Esophagus (tissue), 2 donors: ENCODE data around the gene NSUN4. TPM values are rescaled to one million over a fixed set of nuclear protein-coding genes. Genes with fewer than 3 reads are reported as not detected.
"Not testable (repeated sequence)": the region's sequence is repeated elsewhere in the genome, so short reads cannot be mapped to it uniquely, and the experiment has no call there.

Experiments used
- H3K27ac ChIP-seq, 2 donors: one replicate each; pipeline ENCODE4 v1.5.1; 2013; ENCODE audit warnings: low read depth in 2 of 2, mild to moderate bottlenecking in 2 of 2, inconsistent platforms in 1 of 2, low read length in 1 of 2, moderate library complexity in 1 of 2
- H3K27me3 ChIP-seq, 2 donors: one replicate each; pipeline ENCODE4 v1.6.1; 2013; ENCODE audit warnings: low read length in 2 of 2, control low read depth in 1 of 2, mild to moderate bottlenecking in 1 of 2; ENCODE audit not compliant: insufficient read depth in 2 of 2, control insufficient read depth in 1 of 2
- H3K36me3 ChIP-seq, 2 donors: one replicate each; pipeline ENCODE4 v1.6.1; 2013; ENCODE audit warnings: low read length in 1 of 2; ENCODE audit not compliant: control insufficient read depth in 2 of 2, insufficient read depth in 2 of 2
- H3K4me1 ChIP-seq, 2 donors: one replicate each; pipeline ENCODE4 v1.6.1; 2013; ENCODE audit warnings: low read length in 1 of 2; ENCODE audit not compliant: control insufficient read depth in 2 of 2, insufficient read depth in 2 of 2
- H3K4me3 ChIP-seq, 2 donors: one replicate each; pipeline ENCODE4 v1.5.1; 2013; ENCODE audit warnings: low read length in 2 of 2, mild to moderate bottlenecking in 2 of 2, low read depth in 1 of 2, moderate library complexity in 1 of 2
- H3K9me3 ChIP-seq, 2 donors: one replicate each; pipeline ENCODE4 v1.6.1; 2013; ENCODE audit warnings: mild to moderate bottlenecking in 2 of 2, low read depth in 1 of 2, low read length in 1 of 2, moderate library complexity in 1 of 2; ENCODE audit not compliant: control insufficient read depth in 2 of 2, insufficient read depth in 1 of 2
- whole genome bisulfite sequencing, 2 donors: extraction: QIAGEN DNeasy Blood & Tissue Kit; methylation state at CpG; one replicate each; pipeline ENCODE4 v1.1.7; 2013; 5-methylcytosine and 5-hydroxymethylcytosine counted together
- polyA plus RNA-seq, 2 donors: library from polyadenylated mRNA; stranded (reverse); fragments of 200-250 nt; gene quantifications; one replicate each; pipeline ENCODE4 v1.2.3, GENCODE V29; 2013
- donor health status: healthy with polysubstance abuse.
- donor health status: Bipolar disorder and iron deficiency.

NSUN4 gene
- polyA plus RNA-seq, 2 donors, result 6.6 to 12.5 TPM

DNA sequence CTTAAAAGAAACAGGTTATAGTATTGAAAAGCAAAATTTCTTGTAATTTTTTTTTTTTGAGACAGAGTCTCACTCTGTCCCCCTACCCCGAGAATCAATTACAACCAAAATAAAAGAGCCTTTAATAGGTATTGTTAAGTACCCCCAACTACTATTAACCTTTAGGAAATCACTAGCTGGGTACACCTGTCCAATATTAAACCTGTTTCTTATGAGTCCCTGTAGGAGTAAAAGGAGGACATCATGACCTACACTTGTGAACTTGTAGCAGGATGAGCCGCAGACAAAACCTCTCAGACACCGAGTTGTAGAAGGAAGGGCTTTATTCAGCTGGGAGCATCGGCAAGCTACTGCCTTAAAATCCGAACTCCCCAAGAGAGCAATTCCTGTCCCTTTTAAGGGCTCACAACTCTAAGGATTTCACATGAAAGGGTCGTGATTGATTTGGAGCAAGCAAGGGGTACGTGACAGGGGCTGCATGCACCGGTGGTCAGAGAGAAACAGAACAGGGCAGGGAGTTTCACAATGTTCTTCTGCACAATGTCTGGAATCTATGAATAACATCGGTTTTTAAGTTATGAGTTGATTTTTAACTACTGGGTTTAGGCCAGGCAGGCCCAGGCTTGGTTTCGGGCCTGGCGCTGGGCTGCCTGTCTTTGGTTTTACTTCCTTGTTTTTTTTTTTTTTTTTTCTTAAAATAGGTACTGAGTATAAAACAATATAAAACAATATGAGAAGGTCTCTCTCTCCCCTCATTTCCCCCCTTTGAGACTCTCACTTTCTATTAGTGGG lies 15.1 kb upstream of the NSUN4 start:
- H3K4me3 ChIP-seq, H3K9me3 ChIP-seq, H3K27me3 ChIP-seq, H3K36me3 ChIP-seq, H3K4me1 ChIP-seq: not testable (repeated sequence)
- 74 to 78% methylated on average over 11 of the region's 11 CpGs for WGBS, 2 donors
- H3K27ac ChIP-seq, result peak overlapping the region in 1 of 2 donors; percentile 13

DNA sequence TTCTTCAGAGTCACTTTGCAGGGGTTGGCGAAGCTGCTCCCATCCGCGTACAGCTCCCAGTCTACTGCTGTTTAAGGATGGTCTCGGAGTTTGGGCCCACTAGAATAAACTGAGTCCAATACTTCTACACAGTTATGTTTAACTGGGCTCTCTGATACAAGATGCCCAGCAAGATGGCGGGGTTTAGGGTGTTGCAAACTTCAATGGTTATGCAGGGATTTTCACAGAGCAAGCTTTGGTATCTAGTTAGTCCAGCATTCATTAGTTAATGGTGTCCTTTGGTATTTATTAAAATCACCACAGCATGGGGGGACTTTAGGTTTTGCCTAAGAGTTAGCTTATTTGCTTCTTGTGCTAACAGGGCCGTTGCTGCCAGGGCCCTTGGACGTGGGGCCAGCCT lies 12.4 kb upstream of the NSUN4 start:
- not testable (repeated sequence) for H3K4me1 ChIP-seq, H3K27me3 ChIP-seq, H3K4me3 ChIP-seq, H3K36me3 ChIP-seq, H3K27ac ChIP-seq, H3K9me3 ChIP-seq
- 93 to 95% methylated on average over 7 of the region's 7 CpGs for WGBS, 2 donors

DNA sequence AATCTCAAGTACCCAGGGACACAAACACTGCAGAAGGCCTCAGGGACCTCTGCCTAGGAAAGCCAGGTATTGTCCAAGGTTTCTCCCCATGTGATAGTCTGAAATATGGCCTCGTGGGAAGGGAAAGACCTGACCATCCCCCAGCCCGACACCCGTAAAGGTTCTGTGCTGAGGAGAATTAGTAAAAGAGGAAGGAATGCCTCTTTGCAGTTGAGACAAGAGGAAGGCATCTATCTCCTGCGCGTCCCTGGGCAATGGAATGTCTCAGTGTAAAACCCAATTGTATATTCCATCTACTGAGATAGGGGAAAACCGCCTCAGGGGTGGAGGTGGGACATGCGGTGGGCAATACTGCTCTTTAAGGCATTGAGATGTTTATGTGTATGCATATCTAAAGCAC lies 10.8 kb upstream of the NSUN4 start:
- H3K9me3 ChIP-seq, H3K4me3 ChIP-seq, H3K36me3 ChIP-seq, H3K27me3 ChIP-seq, H3K27ac ChIP-seq, H3K4me1 ChIP-seq: not testable (repeated sequence)
- 73 to 74% methylated on average over 5 to 6 of the region's 7 CpGs for WGBS, 2 donors

DNA sequence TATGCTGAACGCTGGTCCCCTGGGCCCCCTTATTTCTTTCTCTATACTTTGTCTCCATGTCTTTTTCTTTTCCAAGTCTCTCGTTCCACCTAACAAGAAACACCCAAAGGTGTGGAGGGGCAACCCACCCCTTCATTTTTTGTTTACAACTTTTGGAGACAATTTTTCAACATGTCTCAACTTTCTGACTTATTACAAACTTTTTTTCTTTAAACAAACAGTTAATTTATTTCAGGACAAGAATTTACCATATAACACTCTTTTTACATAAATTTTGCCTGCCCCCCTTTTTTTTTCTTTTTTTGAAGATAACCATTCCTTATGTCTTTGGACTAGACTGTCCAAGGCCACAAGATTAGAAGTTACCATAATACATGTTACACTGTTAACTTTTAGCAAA lies 10.2 kb upstream of the NSUN4 start:
- not testable (repeated sequence) for H3K27me3 ChIP-seq, H3K4me3 ChIP-seq
- WGBS, 2 donors, result 83 to 86% methylated on average over 2 of the region's 2 CpGs

DNA sequence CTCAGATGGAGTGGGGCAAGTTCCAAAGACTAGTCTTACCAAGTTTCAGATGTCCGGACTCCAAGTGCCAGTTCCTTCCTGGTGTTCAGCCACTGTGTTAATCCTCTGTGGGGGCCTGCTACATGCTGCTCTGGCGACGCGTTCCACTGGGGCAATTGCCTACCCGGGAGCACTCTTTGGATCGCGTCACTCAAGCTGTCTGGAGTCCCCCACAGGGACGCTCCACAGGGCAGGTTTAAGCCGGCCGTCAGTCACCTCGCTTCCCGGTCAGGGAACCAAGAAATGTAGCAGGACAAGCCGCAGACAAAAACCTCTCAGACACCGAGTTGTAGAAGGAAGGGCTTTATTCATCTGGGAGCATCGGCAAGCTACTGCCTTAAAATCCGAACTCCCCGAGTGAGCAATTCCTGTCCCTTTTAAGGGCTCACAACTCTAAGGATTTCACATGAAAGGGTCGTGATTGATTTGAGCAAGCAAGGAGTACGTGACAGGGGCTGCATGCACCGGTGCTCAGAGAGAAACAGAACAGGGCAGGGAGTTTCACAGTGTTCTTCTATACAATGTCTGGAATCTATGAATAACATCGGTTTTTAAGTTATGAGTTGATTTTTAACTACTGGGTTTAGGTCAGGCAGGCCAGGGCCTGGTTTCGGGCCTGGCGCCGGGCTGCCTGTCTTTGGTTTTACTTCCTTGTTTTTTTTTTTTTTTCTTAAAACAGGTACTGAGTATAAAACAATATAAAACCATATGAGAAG lies 8.6 kb upstream of the NSUN4 start:
- not testable (repeated sequence) for H3K36me3 ChIP-seq, H3K27me3 ChIP-seq, H3K9me3 ChIP-seq, H3K4me3 ChIP-seq, H3K27ac ChIP-seq, H3K4me1 ChIP-seq
- 76 to 81% methylated on average over 24 of the region's 24 CpGs for WGBS, 2 donors

More for the DNA sequence above, 10.2 kb upstream of the NSUN4 start:
- H3K4me1 ChIP-seq, H3K36me3 ChIP-seq, H3K27ac ChIP-seq, H3K9me3 ChIP-seq: not testable (repeated sequence)

DNA sequence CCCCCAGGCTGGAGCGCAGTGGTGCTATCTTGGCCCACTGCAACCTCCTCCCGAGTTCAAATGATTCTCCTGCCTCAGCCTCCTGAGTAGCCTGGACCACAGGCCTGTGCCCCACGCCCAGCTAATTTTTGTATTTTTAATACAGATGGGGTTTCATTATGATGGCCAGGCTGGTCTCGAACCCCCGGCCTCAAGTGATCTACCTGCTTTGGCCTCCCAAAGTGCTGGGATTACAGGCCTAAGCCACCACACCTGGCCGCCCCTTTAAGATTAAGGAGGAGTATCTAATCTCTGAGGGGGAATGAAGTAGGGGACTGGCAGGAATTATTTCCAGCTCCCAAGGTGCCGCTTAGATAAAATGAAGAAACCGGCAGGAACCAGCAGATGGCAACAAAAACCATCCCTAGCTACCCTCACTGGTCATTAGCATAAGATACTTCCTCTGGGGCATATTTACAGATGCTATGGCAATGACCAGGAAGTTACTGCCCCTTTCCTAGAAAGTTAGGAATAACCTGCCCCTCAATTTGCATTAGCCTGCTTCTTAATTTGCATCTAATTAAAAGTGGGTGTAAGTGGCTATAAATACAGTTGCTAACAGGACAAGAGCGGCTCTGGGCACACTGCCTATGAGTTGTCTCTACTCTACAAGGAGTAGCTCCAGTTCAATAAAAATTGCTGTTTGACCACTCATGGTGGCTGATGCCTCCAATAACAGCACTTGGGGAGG lies 7.1 kb upstream of the NSUN4 start:
- no peaks in the 10 kb centered on the region for H3K9me3 ChIP-seq
- no peaks in the 10 kb centered on the region for H3K4me1 ChIP-seq
- no peaks in the 10 kb centered on the region for H3K36me3 ChIP-seq
- H3K4me3 ChIP-seq, result no peak overlapping the region
- H3K27ac ChIP-seq, result no peak overlapping the region
- 81% methylated on average over 9 of the region's 9 CpGs for WGBS, 2 donors
- no peaks in the 10 kb centered on the region for H3K27me3 ChIP-seq

DNA sequence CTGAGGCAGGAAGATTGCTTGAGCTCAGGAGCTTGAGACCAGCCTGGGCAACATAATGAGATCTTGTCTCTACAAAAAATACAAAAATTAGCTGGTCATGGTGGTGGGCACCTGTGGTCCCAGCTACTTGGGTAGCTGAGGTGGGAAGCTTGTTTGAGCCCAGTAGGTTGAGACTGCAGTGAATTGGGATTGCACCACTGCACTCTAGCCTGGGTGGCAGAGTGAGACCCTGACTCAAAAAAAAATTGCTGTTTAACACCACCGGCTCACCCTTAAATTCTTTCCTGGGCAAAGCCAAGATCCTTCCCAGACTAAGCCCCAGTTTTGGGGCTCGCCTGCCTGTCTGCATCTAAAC lies 6.6 kb upstream of the NSUN4 start:
- H3K4me3 ChIP-seq, result no peak overlapping the region
- H3K36me3 ChIP-seq, result no peaks in the 10 kb centered on the region

DNA sequence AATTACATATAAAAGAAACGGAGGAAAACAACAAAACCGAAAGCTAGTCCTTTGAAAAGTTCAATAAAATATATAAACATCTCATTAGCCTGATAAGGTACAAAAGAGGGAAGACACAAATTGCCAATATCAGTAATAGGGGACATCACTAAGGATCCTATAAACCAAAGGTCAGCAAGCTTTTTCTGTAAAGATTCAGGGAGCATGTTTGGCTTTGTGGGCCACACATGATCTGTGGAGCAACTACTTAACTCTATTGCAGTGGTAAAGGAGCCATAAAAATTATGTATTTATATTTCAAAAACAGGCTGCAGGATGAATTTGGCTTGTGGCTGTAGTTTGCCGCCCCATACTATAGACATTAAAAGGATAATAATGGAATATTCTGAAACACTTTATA lies 5.5 kb upstream of the NSUN4 start:
- no peaks in the 10 kb centered on the region for H3K9me3 ChIP-seq
- no peak overlapping the region for H3K4me3 ChIP-seq
- no peaks in the 10 kb centered on the region for H3K36me3 ChIP-seq
- H3K27me3 ChIP-seq, result no peaks in the 10 kb centered on the region
- WGBS, 2 donors, result 82 to 96% methylated on average over 3 of the region's 3 CpGs
- H3K4me1 ChIP-seq, result no peaks in the 10 kb centered on the region
- no peak overlapping the region for H3K27ac ChIP-seq

More for the DNA sequence above, 6.6 kb upstream of the NSUN4 start:
- WGBS, 2 donors, result 76 to 91% methylated on average over 2 of the region's 2 CpGs
- Histone ChIP-seq H3K27ac (no peak overlapping the region), H3K9me3 (no peaks in the 10 kb centered on the region), H3K4me1 (no peaks in the 10 kb centered on the region), H3K27me3 (no peaks in the 10 kb centered on the region)

DNA sequence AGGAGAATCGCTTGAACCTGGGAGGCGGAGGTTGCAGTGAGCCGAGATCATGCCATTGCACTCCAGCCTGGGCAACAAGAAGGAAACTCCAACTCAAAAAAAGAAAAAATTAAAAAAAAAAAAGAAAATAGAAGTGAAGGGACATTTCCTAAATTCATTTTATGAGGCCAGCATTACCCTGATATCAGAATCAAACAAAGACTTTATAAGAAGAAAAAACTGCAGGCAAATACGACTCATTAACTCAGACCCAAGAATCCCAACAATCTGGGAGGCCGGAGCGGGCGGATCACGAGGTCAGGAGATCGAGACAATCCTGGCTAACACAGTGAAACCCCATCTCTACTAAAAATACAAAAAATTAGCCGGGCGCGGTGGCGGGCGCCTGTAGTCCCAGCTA lies 3.2 kb upstream of the NSUN4 start:
- H3K4me3 ChIP-seq, H3K27ac ChIP-seq, H3K9me3 ChIP-seq, H3K36me3 ChIP-seq, H3K27me3 ChIP-seq, H3K4me1 ChIP-seq: not testable (repeated sequence)
- 96% methylated on average over 9 of the region's 14 CpGs for WGBS, 2 donors
